DMS 273 (cell line): Measurements from ENCODE around the gene MAPT.

ENCODE experiments used
- DNase-seq: peaks from one replicate; lab custom pipeline; 2025; ENCODE audit not compliant: unreplicated experiment; lab: John Stamatoyannopoulos, UW

The MAPT gene

GRCh38 chr17:45969726-45970125 is 75.4 kb downstream of the MAPT start:
- DNase-seq = no peak

- no peak for DNase-seq
These were observed 76.3 kb downstream of the MAPT start for GRCh38 chr17:45970659-45971058.

GRCh38 chr17:45971698-45972141 is 77.4 kb downstream of the MAPT start:
- DNase-seq = no peak

GRCh38 chr17:45972531-45972930 is 78.2 kb downstream of the MAPT start:
- DNase-seq = no peak

- DNase-seq = no peak
These were observed 78.9 kb downstream of the MAPT start for GRCh38 chr17:45973099-45973780.

GRCh38 chr17:45973946-45974859 is 79.8 kb downstream of the MAPT start:
- DNase-seq = peak; percentile 34

GRCh38 chr17:45974916-45975630 is 80.7 kb downstream of the MAPT start:
- no peak for DNase-seq

GRCh38 chr17:45975640-45976295 is 81.4 kb downstream of the MAPT start:
- no peak for DNase-seq

- DNase-seq = no peak
These were observed 82.0 kb downstream of the MAPT start for GRCh38 chr17:45976391-45976754.

GRCh38 chr17:45976755-45977505 is 82.6 kb downstream of the MAPT start:
- DNase-seq = no peak

- DNase-seq = no peak
These were observed 83.1 kb downstream of the MAPT start for GRCh38 chr17:45977506-45977824.

GRCh38 chr17:45977976-45978626 is 83.7 kb downstream of the MAPT start:
- no peak for DNase-seq

- no peak for DNase-seq
These were observed 84.8 kb downstream of the MAPT start for GRCh38 chr17:45979137-45979536.

GRCh38 chr17:45980855-45981254 is 86.5 kb downstream of the MAPT start:
- DNase-seq = no peak

- no peak for DNase-seq
These were observed 87.0 kb downstream of the MAPT start for GRCh38 chr17:45981306-45981705.

GRCh38 chr17:45982791-45983613 is 88.6 kb downstream of the MAPT start:
- DNase-seq = no peak

GRCh38 chr17:45983614-45984310 is 89.4 kb downstream of the MAPT start:
- no peak for DNase-seq

- DNase-seq = no peak
These were observed 90.0 kb downstream of the MAPT start for GRCh38 chr17:45984368-45984767.

GRCh38 chr17:45985447-45985846 is 91.1 kb downstream of the MAPT start:
- DNase-seq = no peak
